GM19099 (cell line): ENCODE data around the gene TBC1D22A.

Experiments used
- POLR2A ChIP-seq: IDR thresholded peaks from 3 replicates; pipeline ENCODE4 v1.6.1; 2011; ENCODE audit warnings: low read depth; ENCODE audit not compliant: insufficient read length; ENCODE audit errors: extremely low read depth

Gene TBC1D22A

GRCh38 chr22:46788441-46789172, 26.2 kb downstream of the TBC1D22A start:
- TF ChIP-seq POLR2A: no peak

- no peak for TF ChIP-seq POLR2A
Measured at GRCh38 chr22:46789992-46790391, 27.5 kb downstream of the TBC1D22A start.

GRCh38 chr22:46791201-46791731, 28.8 kb downstream of the TBC1D22A start:
- TF ChIP-seq POLR2A: no peak

GRCh38 chr22:46792061-46792796, 29.8 kb downstream of the TBC1D22A start:
- no peak for TF ChIP-seq POLR2A

GRCh38 chr22:46792841-46793261, 30.4 kb downstream of the TBC1D22A start:
- no peak for TF ChIP-seq POLR2A

- no peak for TF ChIP-seq POLR2A
Measured at GRCh38 chr22:46793497-46793896, 31.0 kb downstream of the TBC1D22A start.

- TF ChIP-seq POLR2A: no peak
Measured at GRCh38 chr22:46794067-46794466, 31.6 kb downstream of the TBC1D22A start.

GRCh38 chr22:46794491-46794890, 32.0 kb downstream of the TBC1D22A start:
- TF ChIP-seq POLR2A: no peak

GRCh38 chr22:46795140-46795539, 32.7 kb downstream of the TBC1D22A start:
- TF ChIP-seq POLR2A: no peak

- no peak for TF ChIP-seq POLR2A
Measured at GRCh38 chr22:46795845-46796565, 33.6 kb downstream of the TBC1D22A start.

- no peak for TF ChIP-seq POLR2A
Measured at GRCh38 chr22:46796566-46797195, 34.2 kb downstream of the TBC1D22A start.

GRCh38 chr22:46797355-46797754, 34.9 kb downstream of the TBC1D22A start:
- TF ChIP-seq POLR2A: no peak

- TF ChIP-seq POLR2A: no peak
Measured at GRCh38 chr22:46798041-46798365, 35.6 kb downstream of the TBC1D22A start.

- no peak for TF ChIP-seq POLR2A
Measured at GRCh38 chr22:46798366-46799350, 36.2 kb downstream of the TBC1D22A start.
